Omental fat pad (tissue), 4 donors: ENCODE measurements around the gene ACRBP. TPM values are rescaled to one million over a fixed set of nuclear protein-coding genes. Genes with fewer than 3 reads are reported as not detected.

Experiments used
- ATAC-seq: fragments of 150-250 bp; one replicate; pipeline ENCODE4 v1.9.1; 2016; ENCODE audit warnings: mild to moderate bottlenecking, moderate library complexity; ENCODE audit not compliant: low FRiP score
- DNase-seq: peaks from one replicate; pipeline ENCODE4 v3.0.0-alpha.2; 2019; ENCODE audit warnings: low spot score
- CTCF ChIP-seq, 3 donors: fragments of 450-650 bp; IDR thresholded peaks; one replicate each; pipeline ENCODE4 v1.5.1; 2016 to 2017; ENCODE audit warnings: antibody characterized with exemption in 3 of 3, mild to moderate bottlenecking in 3 of 3, moderate library complexity in 2 of 3
- total RNA-seq, 4 donors: library from RNA; depleted of rRNA; stranded (reverse); fragments of >200 nt; gene quantifications; one replicate each; pipeline ENCODE4 v1.1.0, GENCODE V29; 2016

The ACRBP gene
- total RNA-seq, 4 donors from 2014 or later = 1.9 to 3.8 (median 3.2) TPM

DNA sequence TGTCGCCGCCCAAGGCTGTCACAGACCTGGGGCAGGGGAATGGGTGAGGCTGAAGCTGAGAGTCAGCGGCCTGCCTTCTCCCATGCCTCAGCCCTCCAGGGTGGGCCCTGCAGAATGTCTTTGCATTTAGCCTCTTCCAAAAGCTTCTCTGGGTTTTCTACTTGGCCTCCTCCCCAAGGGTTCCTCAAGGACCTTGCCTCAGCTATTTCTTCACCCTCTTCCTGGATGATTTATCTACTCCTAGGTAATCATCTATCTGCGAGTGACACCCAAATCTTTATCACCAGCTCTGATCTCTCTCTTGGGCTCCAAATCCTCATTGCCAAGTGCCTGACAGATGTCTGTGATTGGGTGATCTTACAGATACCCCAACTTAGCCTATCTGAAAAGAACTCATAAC is 6.7 kb downstream of the ACRBP start:
- ATAC-seq (no peak), DNase-seq (no peak)
- no peak for TF ChIP-seq CTCF (IDR thresholded peaks at IDR 0.05)

DNA sequence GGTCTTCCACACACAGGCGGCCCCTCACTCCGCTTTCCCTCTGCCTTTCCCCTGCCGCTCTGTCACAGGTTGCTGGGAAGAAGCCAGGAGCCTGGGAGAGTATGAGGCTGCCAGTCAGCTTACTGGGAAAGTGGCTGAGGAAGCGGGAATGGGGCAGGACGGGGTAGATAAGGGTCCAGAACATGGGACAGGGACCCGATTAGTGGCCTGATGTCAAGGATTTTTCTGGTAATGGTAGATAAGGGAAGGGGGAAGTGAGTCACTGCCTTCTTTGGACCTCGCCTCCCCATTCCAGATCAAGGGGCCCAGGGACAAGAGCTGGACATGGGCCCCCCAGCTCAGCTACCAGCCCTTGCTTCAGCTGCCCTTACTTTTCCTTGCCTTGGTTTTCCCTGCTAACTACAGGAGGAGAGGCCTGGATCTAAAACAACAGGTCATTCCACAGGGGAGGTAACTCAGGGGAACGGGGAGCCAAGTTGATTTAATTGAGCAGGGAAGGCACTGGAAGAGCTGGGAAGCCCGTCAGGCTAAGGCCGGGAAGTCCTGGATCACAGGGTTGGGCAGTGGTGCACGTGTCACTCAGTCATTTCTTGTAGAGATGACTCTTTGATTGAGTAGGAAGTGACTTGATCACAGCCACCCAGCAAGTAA is 8.0 kb downstream of the ACRBP start:
- DNase-seq (no peak), ATAC-seq (no peak)
- TF ChIP-seq CTCF (IDR thresholded peaks at IDR 0.05) = no peak

DNA sequence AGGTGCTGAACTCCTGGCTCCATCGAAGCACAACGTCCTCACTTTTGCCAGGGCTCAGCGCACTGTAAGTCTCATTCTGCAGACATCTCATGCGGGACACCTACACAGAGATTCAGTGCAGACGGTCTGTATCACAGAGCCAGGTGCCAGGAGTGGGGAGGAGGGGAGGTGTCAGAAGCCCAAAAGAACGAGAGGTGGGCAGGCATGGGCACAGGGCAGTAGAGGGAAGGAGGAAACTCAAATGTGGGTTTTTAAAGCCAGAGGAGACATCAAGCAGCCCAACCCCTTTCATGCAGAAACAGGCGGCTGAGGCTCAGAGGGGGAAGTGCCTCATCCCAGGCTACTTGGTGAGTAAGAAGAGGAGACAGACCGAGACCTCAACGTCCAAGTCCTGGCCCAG is 8.9 kb downstream of the ACRBP start:
- DNase-seq (no peak), ATAC-seq (no peak)
- no peak for TF ChIP-seq CTCF (IDR thresholded peaks at IDR 0.05)

DNA sequence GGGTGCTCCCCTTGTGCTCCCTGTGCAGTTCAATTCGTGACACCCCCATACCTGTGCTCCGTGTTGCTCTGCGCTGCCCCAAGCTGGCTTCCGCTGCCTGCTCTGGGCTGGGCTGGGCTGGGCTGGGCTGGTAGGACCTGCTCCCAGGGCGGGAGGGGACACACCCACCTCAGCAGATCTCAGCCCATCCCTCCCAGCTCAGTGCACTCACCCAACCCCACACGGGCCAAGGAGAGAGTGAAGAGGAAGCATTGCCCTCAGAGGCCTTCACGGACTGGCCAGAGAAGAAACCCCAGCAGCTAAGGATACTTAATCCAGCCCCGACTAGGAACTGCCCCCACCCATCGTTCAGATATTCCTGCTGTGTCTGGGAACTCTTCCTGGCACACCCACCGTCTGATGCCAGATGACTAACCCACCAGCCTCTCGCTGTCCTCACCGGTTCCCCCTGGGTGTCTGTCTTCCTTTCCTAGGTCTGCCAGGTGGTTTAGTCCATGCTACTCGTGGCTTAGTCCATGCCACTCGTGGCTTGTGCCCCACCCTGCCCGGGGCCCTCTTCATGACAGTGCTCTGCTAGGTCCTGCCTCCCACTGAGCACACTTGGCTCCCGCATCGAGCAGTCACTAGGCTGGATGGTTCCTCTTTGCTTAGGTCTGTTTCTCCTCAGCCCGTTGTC is 11.2 kb downstream of the ACRBP start, which contains the start of gene LPAR5:
Gene LPAR5, minus strand, starts transcription at position 104 of the 676 bp plus-strand sequence. CDS start 14,711 bp downstream, outside the sequence.
- ATAC-seq (peak; percentile 76), DNase-seq (no peak)
- no peak for TF ChIP-seq CTCF (IDR thresholded peaks at IDR 0.05)

- ATAC-seq (no peak), DNase-seq (no peak)
- TF ChIP-seq CTCF (IDR thresholded peaks at IDR 0.05) = no peak
Observed at GRCh38 chr12:6635375-6635855, 11.8 kb downstream of the ACRBP start.

DNA sequence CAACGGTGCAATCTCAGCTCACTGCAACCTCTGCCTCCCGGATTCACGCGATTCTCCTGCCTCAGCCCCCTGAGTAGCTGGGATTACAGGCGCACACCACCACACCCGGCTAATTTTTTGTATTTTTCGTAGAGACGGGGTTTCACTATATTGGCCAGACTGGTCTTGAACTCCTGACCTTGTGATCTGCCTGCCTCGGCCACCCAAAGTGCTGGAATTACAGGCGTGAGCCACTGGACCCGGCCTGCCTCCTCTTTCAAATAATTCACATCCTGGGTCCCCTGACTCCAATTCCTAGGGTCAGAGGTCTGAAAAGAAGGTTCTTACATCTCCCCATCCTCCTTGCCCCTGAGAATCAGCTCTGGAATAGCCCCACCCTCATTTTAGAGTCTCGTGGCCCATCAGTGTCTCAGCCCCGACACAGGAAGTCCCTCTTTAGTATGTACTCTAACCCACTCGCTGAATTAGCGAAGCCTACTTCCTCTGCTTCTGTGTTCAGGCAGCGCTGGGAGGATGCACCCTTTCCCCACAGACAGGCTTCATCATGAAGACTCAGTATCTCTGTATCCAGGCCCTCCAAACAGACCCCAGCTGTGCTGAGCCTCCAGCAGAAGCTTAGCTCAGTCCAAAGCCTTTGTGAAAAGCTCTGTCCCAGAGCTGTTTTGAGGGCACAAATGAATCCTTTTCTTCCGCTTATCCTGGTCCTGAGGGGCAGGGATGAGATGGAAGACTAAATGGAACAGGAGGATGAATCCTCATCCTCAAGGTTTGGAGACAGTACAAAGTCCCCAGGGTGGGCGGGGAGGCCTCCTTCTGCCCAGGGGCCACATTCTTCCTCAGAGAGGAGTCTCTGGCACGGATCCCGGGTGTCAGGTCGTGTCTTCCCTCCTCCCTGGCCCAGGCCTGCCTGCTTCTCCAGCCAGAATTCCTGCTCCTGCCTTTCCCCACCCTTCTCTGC is 14.9 kb downstream of the ACRBP start:
- DNase-seq = no peak
- TF ChIP-seq CTCF (IDR thresholded peaks at IDR 0.05) = no peak
- ATAC-seq = no peak
